NB4 (cell line): ENCODE measurements around the gene GAS7.

Experiments used
- DNase-seq: peaks from one replicate; pipeline ENCODE4 v3.0.0; 2010; ENCODE audit warnings: low read depth
- H3K4me3 ChIP-seq: one replicate; pipeline ENCODE4 v1.5.1; 2011; ENCODE audit warnings: mild to moderate bottlenecking, low read depth, low read length, moderate library complexity
- CTCF ChIP-seq: IDR thresholded peaks from one replicate; pipeline ENCODE4 v1.5.1; 2012; ENCODE audit warnings: low read depth, low read length
- MYC ChIP-seq: IDR thresholded peaks from 2 replicates; pipeline ENCODE4 v1.6.1; 2011; ENCODE audit warnings: low read depth, low read length
- POLR2A ChIP-seq: IDR thresholded peaks from 2 replicates; pipeline ENCODE4 v1.6.1; 2011; ENCODE audit warnings: mild to moderate bottlenecking; ENCODE audit not compliant: insufficient read length; ENCODE audit errors: extremely low read depth
- TF ChIP-seq, protein P1 (sequence below): IDR thresholded peaks from 2 replicates; pipeline ENCODE4 v1.6.1; 2011; ENCODE audit warnings: low read depth, low read length

The GAS7 gene

DNA sequence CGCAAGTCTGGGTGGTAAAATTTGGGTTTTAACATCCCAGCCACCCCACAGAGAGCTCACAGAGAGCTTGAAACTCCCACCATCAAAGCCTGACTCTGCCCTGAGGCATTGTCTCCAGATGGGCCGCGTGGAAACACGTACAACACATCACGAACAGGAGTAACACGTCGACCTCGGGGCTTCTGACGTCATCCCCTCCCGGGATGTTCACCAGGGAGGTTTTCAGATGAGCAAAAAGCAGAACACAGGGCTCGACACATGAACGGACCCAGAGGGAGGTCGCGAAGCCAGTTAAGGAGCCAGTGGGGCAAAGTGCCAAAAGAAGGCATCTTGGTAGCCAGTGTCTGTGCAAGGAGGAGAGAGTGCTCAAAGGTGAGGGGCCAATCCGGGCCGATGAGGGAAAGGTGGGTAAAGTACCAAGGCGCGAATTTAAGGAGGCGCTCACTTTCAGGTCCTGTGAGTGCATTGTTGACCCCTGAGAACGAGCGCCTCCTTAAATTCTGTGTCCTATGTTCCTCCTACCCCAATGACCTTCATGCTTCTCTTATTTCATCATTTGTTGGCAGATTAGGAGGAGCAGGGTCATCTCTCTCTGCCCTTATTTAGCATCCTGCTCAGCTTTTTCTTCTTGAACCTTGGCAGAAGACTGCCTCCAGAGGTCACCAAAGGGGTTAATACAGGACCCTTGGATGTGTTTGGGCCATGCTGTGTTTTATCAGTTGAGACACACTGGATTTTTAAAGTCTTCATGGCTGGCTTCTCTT lies 298.9 kb downstream of the GAS7 start:
- H3K4me3 ChIP-seq, result no peak overlapping the region
- no peak for DNase-seq

DNA sequence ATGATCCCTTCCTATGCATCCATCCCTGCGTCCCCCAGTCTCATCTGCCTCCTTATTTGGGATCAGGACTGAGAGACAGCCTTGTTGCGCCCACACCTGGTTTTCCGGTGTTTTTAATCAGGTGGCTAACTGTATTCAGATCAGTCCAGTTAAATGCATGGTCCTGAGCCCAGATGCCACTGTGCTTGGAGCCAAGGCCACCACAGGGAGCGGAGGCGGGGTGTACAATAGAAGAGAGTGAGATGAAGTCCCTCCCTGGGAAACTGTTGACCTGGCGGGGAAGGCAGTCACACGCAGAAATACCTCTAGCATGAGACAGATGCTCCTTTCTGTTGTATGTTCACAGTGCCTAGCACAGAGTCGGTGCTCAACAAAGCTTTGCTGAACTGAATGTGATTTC lies 299.6 kb downstream of the GAS7 start:
- TF ChIP-seq POLR2A, result no peak
- no peak for TF ChIP-seq MYC
- no peak for TF ChIP-seq CTCF
- TF ChIP-seq, protein P1, sequence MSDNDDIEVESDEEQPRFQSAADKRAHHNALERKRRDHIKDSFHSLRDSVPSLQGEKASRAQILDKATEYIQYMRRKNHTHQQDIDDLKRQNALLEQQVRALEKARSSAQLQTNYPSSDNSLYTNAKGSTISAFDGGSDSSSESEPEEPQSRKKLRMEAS, result no peak
- no peak for DNase-seq
- H3K4me3 ChIP-seq, result no peak overlapping the region

More for the DNA sequence above, 298.9 kb downstream of the GAS7 start:
- TF ChIP-seq MYC, result no peak
- TF ChIP-seq, protein P1, result no peak
- no peak for TF ChIP-seq POLR2A
- no peak for TF ChIP-seq CTCF

GRCh38 chr17:9897372-9897968 lies 300.9 kb downstream of the GAS7 start:
- H3K4me3 ChIP-seq, result no peak overlapping the region
- TF ChIP-seq MYC, result no peak
- TF ChIP-seq, protein P1, result no peak
- TF ChIP-seq POLR2A, result no peak
- TF ChIP-seq CTCF, result no peak
- DNase-seq, result no peak

GRCh38 chr17:9895923-9896322 lies 302.5 kb downstream of the GAS7 start:
- no peak overlapping the region for H3K4me3 ChIP-seq
- TF ChIP-seq CTCF (no peak), MYC (no peak), POLR2A (no peak)
- TF ChIP-seq, protein P1, result no peak
- no peak for DNase-seq

DNA sequence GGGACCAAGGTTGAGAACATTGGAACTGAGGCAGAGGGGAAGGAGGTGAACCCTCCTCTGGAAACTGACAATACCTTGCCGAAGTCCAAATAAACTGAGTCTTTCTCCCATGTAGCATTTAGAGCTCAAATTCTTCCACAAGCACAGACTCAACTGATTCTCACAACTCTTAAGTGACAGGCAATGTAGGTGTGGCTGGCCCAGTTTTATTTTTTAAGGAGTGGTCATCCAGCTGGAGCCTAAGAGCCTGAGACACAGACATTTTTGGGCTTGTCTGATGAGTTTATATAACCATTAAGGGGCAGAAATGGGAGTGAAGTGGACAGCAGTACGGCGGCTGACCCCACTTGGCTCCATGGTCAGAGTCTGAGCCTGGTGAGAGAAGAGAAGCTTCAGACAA lies 304.2 kb downstream of the GAS7 start:
- DNase-seq, result no peak
- H3K4me3 ChIP-seq, result no peak overlapping the region
- TF ChIP-seq, protein P1, result no peak
- TF ChIP-seq POLR2A, result no peak
- no peak for TF ChIP-seq CTCF
- TF ChIP-seq MYC, result no peak
